Measurements from ENCODE around the gene C2CD4C.
"Not testable (repeated sequence)": the region's sequence is repeated elsewhere in the genome, so short reads cannot be mapped to it uniquely, and the experiment has no call there.

C2CD4C gene

GRCh38 chr19:413756-414420 is 4.9 kb upstream of the C2CD4C start:
- no peak for DNase-seq

GRCh38 chr19:412356-413355 is 3.7 kb upstream of the C2CD4C start:
- no peak for DNase-seq

- DNase-seq, result no peak
Observed at GRCh38 chr19:411723-412355, 2.9 kb upstream of the C2CD4C start.

GRCh38 chr19:411121-411722 is 2.3 kb upstream of the C2CD4C start:
- DNase-seq, result not testable (repeated sequence)

- DNase-seq, result no peak
Observed at GRCh38 chr19:410243-410781, 1.4 kb upstream of the C2CD4C start.

GRCh38 chr19:409516-410242 is 732 bp upstream of the C2CD4C start:
- DNase-seq, result no peak

GRCh38 chr19:408441-408901 is 476 bp downstream of the C2CD4C start:
- DNase-seq, result no peak

- no peak for DNase-seq
Observed at GRCh38 chr19:407511-408440, 1.2 kb downstream of the C2CD4C start.

- DNase-seq, result no peak
Observed at GRCh38 chr19:406971-407510, 1.9 kb downstream of the C2CD4C start.

- DNase-seq, result no peak
Observed at GRCh38 chr19:406135-406781, 2.7 kb downstream of the C2CD4C start.

GRCh38 chr19:405121-405965 is 3.6 kb downstream of the C2CD4C start:
- DNase-seq, result no peak

- no peak for DNase-seq
Observed at GRCh38 chr19:403221-404027, 5.5 kb downstream of the C2CD4C start.

GRCh38 chr19:402786-403185 is 6.2 kb downstream of the C2CD4C start:
- no peak for DNase-seq

- no peak for DNase-seq
Observed at GRCh38 chr19:401866-402511, 7.0 kb downstream of the C2CD4C start.

GRCh38 chr19:400976-401865 is 7.7 kb downstream of the C2CD4C start:
- DNase-seq, result no peak

- DNase-seq, result no peak
Observed at GRCh38 chr19:399370-399769, 9.6 kb downstream of the C2CD4C start.

GRCh38 chr19:398719-399118 is 10.2 kb downstream of the C2CD4C start:
- DNase-seq, result no peak
